Activated naive CD8-positive, alpha-beta T cell treated with anti-CD3 and anti-CD28 coated beads for 36 hours (primary cell): Measurements from ENCODE around the gene C5. TPM values are rescaled to one million over a fixed set of nuclear protein-coding genes. Genes with fewer than 3 reads are reported as not detected.
"Not testable (repeated sequence)": the region's sequence is repeated elsewhere in the genome, so short reads cannot be mapped to it uniquely, and the experiment has no call there.

Source experiments
- DNase-seq: peaks from one replicate; pipeline ENCODE4 v3.0.0; 2021
- H3K27ac Mint-ChIP-seq: one replicate; pipeline ENCODE4 v1.8.0; 2022; ENCODE audit warnings: mild to moderate bottlenecking, moderate library complexity, mixed read lengths
- H3K27me3 Mint-ChIP-seq: one replicate; pipeline ENCODE4 v1.8.0; 2022; ENCODE audit warnings: mild to moderate bottlenecking, mixed read lengths
- H3K36me3 Mint-ChIP-seq: one replicate; pipeline ENCODE4 v1.8.0; 2021; ENCODE audit warnings: mild to moderate bottlenecking, mixed read lengths
- H3K4me1 Mint-ChIP-seq: one replicate; pipeline ENCODE4 v1.8.0; 2021; ENCODE audit warnings: mixed read lengths
- H3K4me3 Mint-ChIP-seq: one replicate; pipeline ENCODE4 v1.8.0; 2022; ENCODE audit warnings: mild to moderate bottlenecking, moderate library complexity, mixed read lengths
- H3K9me3 Mint-ChIP-seq: one replicate; pipeline ENCODE4 v1.8.0; 2022; ENCODE audit warnings: mixed read lengths
- total RNA-seq, 2 experiments: library from RNA; stranded (reverse); gene quantifications; one replicate each; pipeline ENCODE4 v1.2.3, GENCODE V29; 2021

The C5 gene
- 1 to 10 TPM; 1.3 to 1.5 TPM for total RNA-seq

GRCh38 chr9:121050128-121050988 lies at the start of gene C5:
C5 (minus strand) TSS chr9:121050275; CDS start chr9:121050246, 29 bp downstream.
- Mint-ChIP-seq H3K9me3 (no peaks in the 10 kb centered on the region), H3K4me3 (no peak within 1 kb of the TSS), H3K27me3 (no peaks in the 10 kb centered on the region), H3K4me1 (no peaks in the 10 kb centered on the region), H3K27ac (no peak within 1 kb of the TSS), H3K36me3 (no peaks in the 10 kb centered on the region)
- no peak for DNase-seq

GRCh38 chr9:121098567-121099198 lies 48.6 kb upstream of the C5 start:
- Mint-ChIP-seq H3K4me1 (no peaks in the 10 kb centered on the region), H3K27ac (no peak overlapping the region), H3K27me3 (no peaks in the 10 kb centered on the region), H3K9me3 (peaks cover 28% of the 10 kb centered on the region), H3K36me3 (peaks cover 63% of the 10 kb centered on the region), H3K4me3 (no peak overlapping the region)
- DNase-seq = no peak

GRCh38 chr9:121095057-121095456 lies 45.0 kb upstream of the C5 start:
- peaks cover 4% of the 10 kb centered on the region for H3K9me3 Mint-ChIP-seq
- H3K36me3 Mint-ChIP-seq = peaks cover 38% of the 10 kb centered on the region
- no peaks in the 10 kb centered on the region for H3K27me3 Mint-ChIP-seq
- no peak for DNase-seq
- H3K4me3 Mint-ChIP-seq = no peak overlapping the region
- no peak overlapping the region for H3K27ac Mint-ChIP-seq
- no peaks in the 10 kb centered on the region for H3K4me1 Mint-ChIP-seq

GRCh38 chr9:121090743-121091142 lies 40.7 kb upstream of the C5 start:
- not testable (repeated sequence) for H3K4me3 Mint-ChIP-seq, DNase-seq

GRCh38 chr9:121088576-121088975 lies 38.5 kb upstream of the C5 start:
- Mint-ChIP-seq H3K27me3 (no peaks in the 10 kb centered on the region), H3K9me3 (no peaks in the 10 kb centered on the region), H3K27ac (peak overlapping the region; percentile 6), H3K36me3 (peaks cover 38% of the 10 kb centered on the region), H3K4me1 (peaks cover 14% of the 10 kb centered on the region), H3K4me3 (no peak overlapping the region)
- no peak for DNase-seq

More at GRCh38 chr9:121090743-121091142, 40.7 kb upstream of the C5 start:
- H3K27me3 Mint-ChIP-seq, H3K27ac Mint-ChIP-seq, H3K4me1 Mint-ChIP-seq, H3K9me3 Mint-ChIP-seq: not testable (repeated sequence)
- peaks cover 32% of the 10 kb centered on the region for H3K36me3 Mint-ChIP-seq

- Mint-ChIP-seq H3K4me1 (peaks cover 14% of the 10 kb centered on the region), H3K36me3 (peaks cover 33% of the 10 kb centered on the region), H3K9me3 (no peaks in the 10 kb centered on the region), H3K27me3 (no peaks in the 10 kb centered on the region), H3K4me3 (no peak overlapping the region), H3K27ac (no peak overlapping the region)
- DNase-seq = no peak
These were observed 35.6 kb upstream of the C5 start for GRCh38 chr9:121085661-121086060.

- H3K4me3 Mint-ChIP-seq = no peak overlapping the region
- DNase-seq = no peak
- H3K4me1 Mint-ChIP-seq = peaks cover 10% of the 10 kb centered on the region
- H3K9me3 Mint-ChIP-seq = no peaks in the 10 kb centered on the region
- H3K36me3 Mint-ChIP-seq = peaks cover 24% of the 10 kb centered on the region
- H3K27ac Mint-ChIP-seq = no peak overlapping the region
- no peaks in the 10 kb centered on the region for H3K27me3 Mint-ChIP-seq
These were observed 32.0 kb upstream of the C5 start for GRCh38 chr9:121082075-121082474.

GRCh38 chr9:121075251-121076036 lies 25.4 kb upstream of the C5 start:
- Mint-ChIP-seq H3K36me3 (peaks cover 8% of the 10 kb centered on the region), H3K27ac (peak overlapping the region; percentile 95), H3K4me3 (peak overlapping the region; percentile 99), H3K9me3 (peaks cover 3% of the 10 kb centered on the region), H3K4me1 (peaks cover 42% of the 10 kb centered on the region), H3K27me3 (no peaks in the 10 kb centered on the region)
- DNase-seq = no peak

GRCh38 chr9:121074370-121075250 lies 24.5 kb upstream of the C5 start, which contains the start of gene CNTRL:
CNTRL (plus strand) TSS chr9:121074955; CDS start chr9:121088327, 13,372 bp downstream.
- peak within 1 kb of the TSS; percentile 99 for H3K4me3 Mint-ChIP-seq
- peak; percentile 96 for DNase-seq
- no peaks in the 10 kb centered on the region for H3K27me3 Mint-ChIP-seq
- H3K36me3 Mint-ChIP-seq = peaks cover 7% of the 10 kb centered on the region
- peaks cover 42% of the 10 kb centered on the region for H3K4me1 Mint-ChIP-seq
- H3K9me3 Mint-ChIP-seq = peaks cover 7% of the 10 kb centered on the region
- H3K27ac Mint-ChIP-seq = peak within 1 kb of the TSS; percentile 95

- Mint-ChIP-seq H3K9me3 (peaks cover 13% of the 10 kb centered on the region), H3K36me3 (peaks cover 15% of the 10 kb centered on the region), H3K4me1 (peaks cover 41% of the 10 kb centered on the region), H3K4me3 (peak overlapping the region; percentile 99), H3K27ac (no peak overlapping the region), H3K27me3 (no peaks in the 10 kb centered on the region)
- DNase-seq = no peak
These were observed 23.0 kb upstream of the C5 start for GRCh38 chr9:121073038-121073437.

- DNase-seq = peak; percentile 13
- Mint-ChIP-seq H3K36me3 (peaks cover 21% of the 10 kb centered on the region), H3K4me1 (peaks cover 38% of the 10 kb centered on the region), H3K4me3 (peak overlapping the region; percentile 99), H3K9me3 (peaks cover 19% of the 10 kb centered on the region), H3K27me3 (no peaks in the 10 kb centered on the region), H3K27ac (peak overlapping the region; percentile 91)
These were observed 21.8 kb upstream of the C5 start for GRCh38 chr9:121071756-121072421.

GRCh38 chr9:121071370-121071755 lies 21.3 kb upstream of the C5 start:
- no peaks in the 10 kb centered on the region for H3K27me3 Mint-ChIP-seq
- peaks cover 19% of the 10 kb centered on the region for H3K9me3 Mint-ChIP-seq

GRCh38 chr9:121069396-121069795 lies 19.3 kb upstream of the C5 start:
- H3K9me3 Mint-ChIP-seq = peaks cover 19% of the 10 kb centered on the region
- no peak overlapping the region for H3K4me3 Mint-ChIP-seq
- H3K36me3 Mint-ChIP-seq = peaks cover 20% of the 10 kb centered on the region
- no peak overlapping the region for H3K27ac Mint-ChIP-seq
- H3K27me3 Mint-ChIP-seq = no peaks in the 10 kb centered on the region
- no peak for DNase-seq
- peaks cover 26% of the 10 kb centered on the region for H3K4me1 Mint-ChIP-seq

More at GRCh38 chr9:121071370-121071755, 21.3 kb upstream of the C5 start:
- Mint-ChIP-seq H3K36me3 (peaks cover 24% of the 10 kb centered on the region), H3K27ac (peak overlapping the region; percentile 91), H3K4me1 (peaks cover 33% of the 10 kb centered on the region), H3K4me3 (peak overlapping the region; percentile 99)
- DNase-seq = no peak

GRCh38 chr9:121067640-121068039 lies 17.6 kb upstream of the C5 start:
- Mint-ChIP-seq H3K4me1 (peaks cover 21% of the 10 kb centered on the region), H3K36me3 (peaks cover 20% of the 10 kb centered on the region), H3K27ac (peak overlapping the region; percentile 3), H3K9me3 (peaks cover 19% of the 10 kb centered on the region), H3K4me3 (no peak overlapping the region), H3K27me3 (no peaks in the 10 kb centered on the region)
- DNase-seq = no peak
